ENCODE measurements around the gene ATP11A.

Gene ATP11A

GRCh38 chr13:112726016-112726767 lies 36.4 kb downstream of the ATP11A start:
- DNase-seq, result peak; percentile 52

DNA sequence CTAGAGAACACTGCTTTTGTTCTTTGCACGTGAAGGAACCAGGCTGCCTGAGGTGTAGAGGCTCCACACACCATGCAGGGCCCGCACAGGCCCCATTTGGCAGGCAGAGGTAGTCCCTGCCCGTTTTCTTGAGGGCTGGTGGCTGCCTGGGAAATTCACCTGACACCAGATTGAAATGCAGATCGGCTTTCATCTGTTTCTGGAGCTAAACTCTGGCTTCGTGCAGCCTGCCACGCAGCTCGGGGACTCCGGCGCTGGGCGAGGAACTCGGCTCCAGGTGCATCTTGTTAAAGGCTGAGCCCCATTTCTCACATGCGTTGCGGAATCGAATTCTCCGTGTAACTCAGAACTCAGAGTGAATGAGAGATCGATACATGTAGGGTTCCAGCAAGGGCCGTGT lies 37.7 kb downstream of the ATP11A start:
- no peak for DNase-seq

DNA sequence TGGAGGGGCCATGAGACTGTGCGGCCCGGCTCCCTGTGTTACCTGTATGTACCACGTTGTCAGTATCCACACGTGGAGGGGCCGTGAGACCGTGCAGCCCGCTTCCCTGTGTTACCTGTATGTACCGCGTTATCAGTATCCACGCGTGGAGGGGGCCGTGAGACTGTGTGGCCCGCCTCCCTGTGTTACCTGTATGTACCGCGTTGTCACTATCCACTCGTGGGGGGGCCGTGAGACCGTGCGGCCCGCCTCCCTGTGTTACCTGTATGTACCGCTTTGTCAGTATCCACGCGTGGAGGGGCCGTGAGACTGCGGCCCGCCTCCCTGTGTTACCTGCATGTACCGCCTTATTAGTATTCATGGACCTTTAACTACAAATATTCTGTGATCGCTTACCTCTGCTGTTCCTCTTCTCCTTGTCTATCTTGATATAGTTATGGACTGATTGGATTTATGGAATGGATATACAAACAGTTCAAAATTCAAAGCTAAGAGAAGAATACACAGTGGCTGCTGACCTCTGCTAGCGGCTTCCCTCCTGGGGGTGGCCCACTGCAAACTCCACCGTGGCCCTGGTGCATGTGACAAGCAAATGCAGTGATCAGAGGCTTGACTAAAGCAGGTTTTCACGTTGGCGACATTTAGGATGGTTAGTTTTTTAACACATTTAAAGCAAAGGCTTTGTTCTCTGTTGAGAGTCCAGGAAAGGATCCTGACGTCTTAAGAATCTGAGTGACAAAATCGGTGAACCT lies 38.7 kb downstream of the ATP11A start:
- DNase-seq, result no peak

- no peak for DNase-seq
These were observed 39.6 kb downstream of the ATP11A start for GRCh38 chr13:112729408-112729807.

- DNase-seq, result no peak
These were observed 40.4 kb downstream of the ATP11A start for GRCh38 chr13:112730157-112730671.

DNA sequence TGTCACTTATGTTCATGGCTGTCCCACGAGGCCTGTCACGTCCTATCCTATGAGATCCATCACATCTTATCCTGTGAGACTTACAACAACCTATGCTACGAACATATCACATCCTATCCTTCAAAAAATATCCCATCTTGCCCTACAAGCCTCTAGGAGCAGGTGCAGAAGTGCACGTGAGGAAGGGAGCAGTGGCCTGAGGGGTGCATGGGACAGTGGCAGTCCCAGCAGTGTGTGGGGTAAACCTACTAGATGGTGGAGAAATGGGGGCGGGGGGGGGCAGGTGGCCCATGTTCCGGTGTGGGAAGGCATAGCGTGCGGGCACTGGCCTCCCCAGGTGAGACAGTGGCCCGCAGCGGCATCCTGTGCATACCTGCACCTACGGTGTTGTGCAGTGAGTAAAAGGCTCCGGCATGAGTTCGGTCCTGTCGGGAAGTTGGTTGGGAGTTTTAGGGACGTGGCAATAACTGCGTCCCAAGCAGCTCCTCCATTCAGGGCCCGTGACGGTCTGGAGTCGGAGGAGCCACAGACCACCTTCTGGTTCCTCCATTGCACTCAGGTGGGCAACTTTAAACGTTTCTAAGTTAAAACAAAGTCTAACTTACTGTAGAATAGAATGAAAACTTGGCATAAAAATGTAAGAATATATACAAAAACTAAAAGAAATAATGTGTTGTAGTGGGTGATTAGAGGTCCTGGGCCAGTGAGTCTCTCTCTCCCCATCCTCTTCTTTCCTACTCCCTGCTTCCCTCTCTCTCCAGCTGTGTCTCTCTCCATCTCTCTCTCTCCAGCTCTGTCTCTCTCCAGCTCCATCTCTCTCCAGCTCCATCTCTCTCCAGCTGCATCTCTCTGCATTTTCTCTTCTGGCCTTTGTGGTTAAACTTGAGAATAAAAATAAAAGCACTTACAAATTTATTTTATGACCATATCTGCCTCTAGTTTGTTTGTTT lies 42.1 kb downstream of the ATP11A start:
- DNase-seq, result no peak

GRCh38 chr13:112732679-112733078 lies 42.8 kb downstream of the ATP11A start:
- DNase-seq, result no peak

GRCh38 chr13:112733112-112733511 lies 43.3 kb downstream of the ATP11A start:
- no peak for DNase-seq

GRCh38 chr13:112733661-112734379 lies 44.0 kb downstream of the ATP11A start:
- no peak for DNase-seq

- DNase-seq, result no peak
These were observed 45.1 kb downstream of the ATP11A start for GRCh38 chr13:112734696-112735547.

DNA sequence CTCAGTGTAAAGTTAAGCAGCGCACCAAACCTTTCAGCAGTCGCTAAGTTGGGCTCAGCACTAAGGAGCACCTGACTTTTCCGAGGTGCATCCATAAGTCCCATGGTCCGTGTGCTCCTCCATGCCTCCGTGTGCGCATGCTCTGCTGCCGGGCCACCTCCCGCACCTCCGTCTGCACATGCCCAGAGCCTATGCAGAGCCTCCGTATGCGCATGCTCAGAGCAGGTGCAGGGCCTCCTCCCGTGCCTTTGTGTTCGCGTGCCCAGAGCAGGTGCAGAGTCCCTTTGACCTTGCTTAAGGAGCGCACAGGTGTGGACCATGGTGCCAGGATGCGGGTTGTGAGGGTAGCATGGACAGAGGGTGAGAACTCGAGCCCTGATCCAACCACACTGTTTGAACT lies 46.0 kb downstream of the ATP11A start:
- DNase-seq, result no peak

DNA sequence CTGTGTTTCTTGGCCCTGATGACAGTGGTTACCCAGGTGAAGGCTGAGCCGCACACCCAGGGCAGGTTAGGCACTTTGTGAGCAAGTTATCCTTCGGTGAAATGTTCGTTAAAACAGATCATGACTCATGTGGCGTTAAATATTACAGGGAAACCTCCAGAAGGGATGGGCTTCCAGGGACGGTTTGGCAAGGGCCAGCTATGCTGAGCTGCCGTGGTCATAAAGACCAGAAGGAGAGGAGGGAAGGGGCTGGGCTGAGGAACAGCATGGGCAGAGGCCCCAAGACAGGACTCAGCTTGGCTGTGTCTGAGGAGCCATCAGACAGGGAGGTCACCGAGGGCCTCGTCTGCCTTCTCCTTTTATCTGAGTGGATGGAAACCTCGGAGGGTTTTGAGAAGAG lies 47.5 kb downstream of the ATP11A start:
- DNase-seq, result no peak

- DNase-seq, result no peak
These were observed 48.8 kb downstream of the ATP11A start for GRCh38 chr13:112738606-112739005.

DNA sequence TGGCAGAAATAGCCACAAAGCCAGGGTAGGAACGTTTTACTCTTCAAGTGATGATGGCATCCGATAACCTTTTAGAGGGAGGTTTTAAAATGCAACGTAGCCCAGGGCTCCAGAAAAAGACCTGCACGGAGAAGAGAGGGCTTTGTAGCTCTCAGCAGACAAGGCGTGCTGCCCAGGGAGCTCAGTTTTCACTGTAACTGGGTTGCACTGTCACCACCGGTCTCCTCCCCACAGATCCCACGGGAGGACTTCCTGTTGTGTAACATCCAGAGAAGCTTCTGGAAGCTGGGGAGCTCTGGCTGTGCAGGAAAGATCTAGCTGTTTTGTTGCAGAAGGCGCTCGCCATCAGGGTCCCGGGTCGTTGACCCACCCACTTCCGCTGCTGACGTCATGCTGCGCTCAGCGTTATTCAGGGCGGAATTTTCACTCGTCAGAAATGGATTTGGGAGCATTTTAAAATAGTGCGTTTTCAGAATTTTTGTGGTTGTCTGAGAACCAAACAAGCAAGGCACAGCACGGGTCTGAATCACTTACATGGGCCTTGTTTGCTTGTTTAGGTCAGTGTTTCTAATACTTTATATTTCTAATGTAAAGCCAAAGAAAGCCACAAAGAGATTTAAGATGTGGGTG lies 50.8 kb downstream of the ATP11A start:
- peak; percentile 59 for DNase-seq

- DNase-seq, result no peak
These were observed 51.4 kb downstream of the ATP11A start for GRCh38 chr13:112741185-112741755.

- DNase-seq, result no peak
These were observed 52.2 kb downstream of the ATP11A start for GRCh38 chr13:112741835-112742570.

DNA sequence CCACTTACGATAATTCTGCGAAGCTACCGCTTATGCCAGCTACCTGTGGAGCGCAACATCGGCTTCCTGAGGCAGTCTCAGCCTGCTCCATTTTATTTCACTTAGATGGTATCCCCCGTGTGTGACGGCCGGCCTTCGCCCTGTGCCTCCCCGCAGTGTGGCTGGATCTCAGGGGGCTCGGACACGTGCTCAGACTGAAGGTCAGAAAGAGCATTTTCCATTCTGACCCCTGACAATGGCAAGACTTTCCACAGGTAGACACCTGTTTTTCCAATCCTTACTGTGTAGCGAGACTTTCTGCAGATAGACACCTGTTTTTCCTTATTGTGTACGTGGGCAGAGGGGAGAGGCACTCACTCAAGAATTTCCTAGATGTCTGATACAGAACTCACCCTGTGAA lies 52.7 kb downstream of the ATP11A start:
- no peak for DNase-seq

GRCh38 chr13:112743451-112744167 lies 53.8 kb downstream of the ATP11A start:
- DNase-seq, result no peak
